Rectal smooth muscle tissue (tissue), 1 donor: Measurements from ENCODE around the gene POLR2H.

Source experiments
- H3K27ac ChIP-seq: one replicate; pipeline ENCODE4 v1.7.0; 2013; ENCODE audit warnings: low read depth, low read length, inconsistent platforms
- H3K27me3 ChIP-seq: one replicate; pipeline ENCODE4 v1.7.0; 2013; ENCODE audit warnings: low read length; ENCODE audit not compliant: control insufficient read depth, insufficient read depth
- H3K36me3 ChIP-seq: one replicate; pipeline ENCODE4 v1.7.0; 2013; ENCODE audit warnings: low read length; ENCODE audit not compliant: control insufficient read depth, insufficient read depth
- H3K4me1 ChIP-seq: one replicate; pipeline ENCODE4 v1.7.0; 2013; ENCODE audit warnings: low read length; ENCODE audit not compliant: control insufficient read depth, insufficient read depth
- H3K4me3 ChIP-seq: one replicate; pipeline ENCODE4 v1.7.0; 2013; ENCODE audit warnings: low read length
- H3K9ac ChIP-seq: one replicate; pipeline ENCODE4 v1.7.0; 2013; ENCODE audit warnings: low read length

POLR2H gene

GRCh38 chr3:184381261-184382224 lies 20.0 kb downstream of the POLR2H start:
- Histone ChIP-seq H3K27ac (no peak overlapping the region), H3K4me3 (peak overlapping the region; percentile 40), H3K9ac (no peak overlapping the region), H3K36me3 (no peaks in the 10 kb centered on the region), H3K4me1 (peaks cover 7% of the 10 kb centered on the region), H3K27me3 (peaks cover 27% of the 10 kb centered on the region)

GRCh38 chr3:184382326-184383032 lies 21.0 kb downstream of the POLR2H start:
- Histone ChIP-seq H3K4me1 (peaks cover 7% of the 10 kb centered on the region), H3K9ac (no peak overlapping the region), H3K4me3 (no peak overlapping the region), H3K36me3 (no peaks in the 10 kb centered on the region), H3K27me3 (peaks cover 25% of the 10 kb centered on the region), H3K27ac (no peak overlapping the region)

- Histone ChIP-seq H3K27me3 (peaks cover 21% of the 10 kb centered on the region), H3K4me1 (peaks cover 5% of the 10 kb centered on the region), H3K9ac (no peak overlapping the region), H3K4me3 (no peak overlapping the region), H3K27ac (no peak overlapping the region), H3K36me3 (no peaks in the 10 kb centered on the region)
Measured at GRCh38 chr3:184383033-184383740, 21.7 kb downstream of the POLR2H start.

- Histone ChIP-seq H3K4me3 (no peak overlapping the region), H3K36me3 (no peaks in the 10 kb centered on the region), H3K27ac (no peak overlapping the region), H3K9ac (no peak overlapping the region), H3K4me1 (no peaks in the 10 kb centered on the region), H3K27me3 (peaks cover 11% of the 10 kb centered on the region)
Measured at GRCh38 chr3:184384342-184384741, 22.8 kb downstream of the POLR2H start.

- Histone ChIP-seq H3K27me3 (peaks cover 9% of the 10 kb centered on the region), H3K36me3 (no peaks in the 10 kb centered on the region), H3K4me1 (no peaks in the 10 kb centered on the region), H3K9ac (no peak overlapping the region), H3K4me3 (no peak overlapping the region), H3K27ac (no peak overlapping the region)
Measured at GRCh38 chr3:184384856-184385422, 23.4 kb downstream of the POLR2H start.

DNA sequence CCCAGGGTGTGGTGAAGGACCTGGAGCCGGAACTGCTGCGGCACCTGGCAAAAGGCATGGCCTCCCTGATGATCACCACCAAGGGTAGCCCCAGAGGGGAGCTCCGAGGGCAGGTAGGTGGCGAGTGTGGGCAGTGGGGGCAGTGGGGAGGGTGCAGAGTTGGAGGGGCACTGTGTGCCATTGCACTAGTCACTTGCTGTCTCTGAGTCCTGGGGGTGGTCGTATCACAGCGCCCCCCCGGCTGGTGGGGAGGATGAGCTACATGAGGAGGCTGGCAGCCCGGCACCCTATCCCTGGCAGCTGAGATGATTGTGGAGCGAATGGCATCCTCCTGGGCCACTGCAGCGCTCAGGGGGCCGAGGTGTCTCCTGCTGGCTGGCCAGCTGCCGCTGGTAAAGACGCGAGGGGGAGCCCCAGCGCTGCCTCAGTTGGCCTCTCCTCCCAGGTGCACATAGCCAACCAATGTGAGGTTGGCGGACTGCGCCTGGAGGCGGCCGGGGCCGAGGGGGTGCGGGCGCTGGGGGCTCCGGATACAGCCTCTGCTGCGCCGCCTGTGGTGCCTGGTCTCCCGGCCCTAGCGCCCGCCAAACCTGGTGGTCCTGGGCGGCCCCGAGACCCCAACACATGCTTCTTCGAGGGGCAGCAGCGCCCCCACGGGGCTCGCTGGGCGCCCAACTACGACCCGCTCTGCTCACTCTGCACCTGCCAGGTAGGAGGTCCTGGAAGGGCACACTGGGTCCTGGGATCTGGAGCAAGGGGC lies 24.7 kb downstream of the POLR2H start:
- peaks cover 4% of the 10 kb centered on the region for H3K27me3 ChIP-seq
- no peaks in the 10 kb centered on the region for H3K4me1 ChIP-seq
- H3K4me3 ChIP-seq, result no peak overlapping the region
- no peak overlapping the region for H3K9ac ChIP-seq
- H3K36me3 ChIP-seq, result no peaks in the 10 kb centered on the region
- H3K27ac ChIP-seq, result no peak overlapping the region

- Histone ChIP-seq H3K4me1 (no peaks in the 10 kb centered on the region), H3K9ac (no peak overlapping the region), H3K27ac (no peak overlapping the region), H3K4me3 (no peak overlapping the region), H3K27me3 (no peaks in the 10 kb centered on the region), H3K36me3 (no peaks in the 10 kb centered on the region)
Measured at GRCh38 chr3:184387174-184387714, 25.7 kb downstream of the POLR2H start.

DNA sequence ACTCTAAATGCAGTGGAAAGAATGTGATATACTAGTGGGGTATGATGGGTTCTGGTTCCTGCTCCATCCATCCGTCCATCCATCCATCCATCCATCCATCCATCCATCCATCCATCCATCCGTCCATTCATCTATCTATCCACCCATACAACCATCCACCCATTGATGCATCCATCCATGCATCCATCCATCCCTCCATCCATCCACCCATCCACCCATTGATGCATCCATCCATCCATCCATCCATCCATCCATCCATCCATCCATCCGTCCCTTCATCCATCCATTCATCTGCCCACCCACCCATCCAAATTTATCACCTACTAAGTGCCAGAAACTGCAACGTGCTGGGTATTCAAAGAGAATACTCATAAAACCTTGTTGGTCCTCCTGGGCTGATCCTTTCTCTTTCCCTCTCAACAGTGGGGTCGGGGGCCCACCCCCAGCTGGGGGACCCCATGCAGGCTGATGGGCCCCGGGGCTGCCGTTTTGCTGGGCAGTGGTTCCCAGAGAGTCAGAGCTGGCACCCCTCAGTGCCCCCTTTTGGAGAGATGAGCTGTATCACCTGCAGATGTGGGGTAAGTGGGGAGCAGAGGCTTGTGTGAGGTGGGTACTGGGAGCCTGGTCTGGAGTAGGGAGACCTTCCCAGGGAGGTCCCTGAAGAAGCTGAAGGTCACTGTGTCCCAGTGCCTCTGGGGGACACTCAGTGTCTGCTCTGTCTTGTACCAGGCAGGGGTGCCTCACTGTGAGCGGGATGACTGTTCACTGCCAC lies 26.8 kb downstream of the POLR2H start:
- no peak overlapping the region for H3K9ac ChIP-seq
- H3K27me3 ChIP-seq, result no peaks in the 10 kb centered on the region
- no peaks in the 10 kb centered on the region for H3K4me1 ChIP-seq
- no peak overlapping the region for H3K27ac ChIP-seq
- H3K4me3 ChIP-seq, result no peak overlapping the region
- H3K36me3 ChIP-seq, result no peaks in the 10 kb centered on the region

DNA sequence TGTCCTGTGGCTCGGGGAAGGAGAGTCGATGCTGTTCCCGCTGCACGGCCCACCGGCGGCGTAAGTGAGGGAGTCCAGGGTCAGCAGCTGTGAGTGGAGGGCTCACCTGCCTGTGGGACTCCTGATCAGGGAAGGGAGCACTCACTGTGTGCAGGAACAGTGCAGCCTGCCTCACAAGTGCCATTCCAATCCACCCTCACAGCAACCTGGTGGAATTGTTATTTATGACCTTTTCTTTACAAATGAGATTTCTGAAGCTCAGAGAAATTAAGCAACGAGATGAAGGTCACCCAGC lies 27.4 kb downstream of the POLR2H start:
- Histone ChIP-seq H3K4me1 (no peaks in the 10 kb centered on the region), H3K36me3 (no peaks in the 10 kb centered on the region), H3K4me3 (no peak overlapping the region)

GRCh38 chr3:184389384-184389783 lies 27.9 kb downstream of the POLR2H start:
- Histone ChIP-seq H3K4me3 (no peak overlapping the region), H3K27ac (no peak overlapping the region), H3K9ac (no peak overlapping the region), H3K27me3 (no peaks in the 10 kb centered on the region), H3K4me1 (no peaks in the 10 kb centered on the region), H3K36me3 (no peaks in the 10 kb centered on the region)

More for the DNA sequence above, 27.4 kb downstream of the POLR2H start:
- Histone ChIP-seq H3K9ac (no peak overlapping the region), H3K27ac (no peak overlapping the region), H3K27me3 (no peaks in the 10 kb centered on the region)

DNA sequence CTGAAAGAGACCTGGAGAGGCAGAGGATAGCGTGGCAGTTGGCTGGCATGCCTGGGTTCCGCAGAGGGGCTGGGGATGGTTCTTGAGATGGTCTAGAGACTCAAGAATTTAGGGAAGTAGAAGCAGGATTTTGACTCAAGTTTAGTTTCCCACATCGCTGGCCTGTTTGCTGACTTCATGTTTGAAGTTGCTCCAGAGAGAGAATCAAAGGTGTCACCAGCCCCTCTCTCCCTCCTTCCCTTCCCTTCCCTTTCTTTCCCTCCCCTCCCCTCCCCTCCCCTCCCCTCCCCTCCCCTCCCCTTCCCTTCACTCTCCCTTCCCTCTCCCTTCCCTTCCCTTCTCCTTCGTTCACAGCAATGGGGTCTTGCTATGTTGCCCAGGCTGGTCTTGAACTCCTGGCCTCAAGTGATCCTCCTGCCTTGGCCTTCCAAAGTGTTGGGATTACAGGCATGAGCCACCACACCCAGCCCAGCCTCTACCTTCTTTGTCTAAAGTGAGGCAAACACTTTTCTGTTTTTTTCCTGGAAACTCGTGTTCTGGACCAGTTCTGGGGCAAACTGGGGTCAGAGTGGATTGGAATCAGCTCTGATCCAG lies 28.5 kb downstream of the POLR2H start:
- Histone ChIP-seq H3K4me3 (no peak overlapping the region), H3K36me3 (no peaks in the 10 kb centered on the region), H3K27ac (no peak overlapping the region), H3K27me3 (no peaks in the 10 kb centered on the region), H3K9ac (no peak overlapping the region), H3K4me1 (no peaks in the 10 kb centered on the region)
